OCI-LY3 (cell line): ENCODE results near the gene BACH2.

Experiments
- H2AFZ ChIP-seq: fragments of 200-600, 300-600 bp; shearing (Covaris generic); 2 replicates; pipeline ENCODE4 v1.6.0; 2014; ENCODE audit warnings: antibody characterized with exemption, low read depth, low read length
- H3K27ac ChIP-seq: fragments of 200-600, 300-600 bp; sonication (generic); 2 replicates; pipeline ENCODE4 v1.5.1; 2014; ENCODE audit warnings: mild to moderate bottlenecking, low read length, moderate library complexity, mixed read lengths
- H3K27me3 ChIP-seq: fragments of 200-600, 300-600 bp; sonication (generic); 2 replicates; pipeline ENCODE4 v1.6.1; 2014; ENCODE audit warnings: low read depth, low read length, mixed read lengths
- H3K36me3 ChIP-seq: fragments of 200-600, 300-600 bp; sonication (generic); replicated peaks from 2 replicates; pipeline ENCODE3; 2014; ENCODE audit warnings: low read depth, low read length, mixed read lengths
- H3K4me1 ChIP-seq: fragments of 300-600, 200-600 bp; sonication (generic); 2 replicates; pipeline ENCODE4 v1.6.1; 2014; ENCODE audit warnings: low read length, mixed read lengths
- H3K4me2 ChIP-seq: fragments of 200-600, 300-600 bp; sonication (generic); 2 replicates; pipeline ENCODE4 v1.6.1; 2014; ENCODE audit warnings: low read length, mixed read lengths
- H3K4me3 ChIP-seq: fragments of 300-600, 200-600 bp; sonication (generic); 2 replicates; pipeline ENCODE4 v1.5.1; 2014; ENCODE audit warnings: antibody characterized with exemption, mild to moderate bottlenecking, low read length, moderate library complexity
- H3K79me2 ChIP-seq: fragments of 300-600, 200-600 bp; shearing (Covaris generic); 2 replicates; pipeline ENCODE4 v1.6.1; 2014; ENCODE audit warnings: mild to moderate bottlenecking, low read length, mixed read lengths
- H3K9ac ChIP-seq: fragments of 300-600, 200-600 bp; shearing (Covaris generic); 2 replicates; pipeline ENCODE4 v1.6.0; 2014; ENCODE audit warnings: mild to moderate bottlenecking, low read length, moderate library complexity
- H3K9me3 ChIP-seq: fragments of 200-600, 300-600 bp; shearing (Covaris generic); 2 replicates; pipeline ENCODE4 v1.6.1; 2014; ENCODE audit warnings: low read length, mixed read lengths; ENCODE audit not compliant: insufficient read depth
- H4K20me1 ChIP-seq: fragments of 200-600, 300-600 bp; sonication (generic); 2 replicates; pipeline ENCODE4 v1.6.1; 2016; ENCODE audit warnings: low read length, mixed read lengths; ENCODE audit not compliant: insufficient read depth
- EZH2phosphoT487 ChIP-seq: fragments of 200-600 bp; shearing (Covaris generic); IDR thresholded peaks from 2 replicates; pipeline ENCODE4 v1.6.1; 2018; ENCODE audit warnings: antibody characterized with exemption, mixed run types, low read depth
- TF ChIP-seq, protein P1 (sequence below): fragments of 200-600, 300-600 bp; sonication (generic); IDR thresholded peaks from 2 replicates; pipeline ENCODE4 v1.5.1; 2014; ENCODE audit warnings: antibody characterized with exemption, low read length, low read depth

The BACH2 gene

GRCh38 chr6:89986650-89987074 is 310.0 kb downstream of the BACH2 start:
- H3K27me3 ChIP-seq = peaks cover 33% of the 10 kb centered on the region
- no peak overlapping the region for H3K9ac ChIP-seq
- H3K79me2 ChIP-seq = no peaks in the 10 kb centered on the region
- no peaks in the 10 kb centered on the region for H3K9me3 ChIP-seq
- no peaks in the 10 kb centered on the region for H4K20me1 ChIP-seq
- no peak overlapping the region for H3K27ac ChIP-seq
- H3K36me3 ChIP-seq = no peaks in the 10 kb centered on the region
- H3K4me3 ChIP-seq = no peak overlapping the region
- no peak overlapping the region for H3K4me2 ChIP-seq
- no peaks in the 10 kb centered on the region for H3K4me1 ChIP-seq
- TF ChIP-seq EZH2phosphoT487 = no peak
- TF ChIP-seq, protein P1, sequence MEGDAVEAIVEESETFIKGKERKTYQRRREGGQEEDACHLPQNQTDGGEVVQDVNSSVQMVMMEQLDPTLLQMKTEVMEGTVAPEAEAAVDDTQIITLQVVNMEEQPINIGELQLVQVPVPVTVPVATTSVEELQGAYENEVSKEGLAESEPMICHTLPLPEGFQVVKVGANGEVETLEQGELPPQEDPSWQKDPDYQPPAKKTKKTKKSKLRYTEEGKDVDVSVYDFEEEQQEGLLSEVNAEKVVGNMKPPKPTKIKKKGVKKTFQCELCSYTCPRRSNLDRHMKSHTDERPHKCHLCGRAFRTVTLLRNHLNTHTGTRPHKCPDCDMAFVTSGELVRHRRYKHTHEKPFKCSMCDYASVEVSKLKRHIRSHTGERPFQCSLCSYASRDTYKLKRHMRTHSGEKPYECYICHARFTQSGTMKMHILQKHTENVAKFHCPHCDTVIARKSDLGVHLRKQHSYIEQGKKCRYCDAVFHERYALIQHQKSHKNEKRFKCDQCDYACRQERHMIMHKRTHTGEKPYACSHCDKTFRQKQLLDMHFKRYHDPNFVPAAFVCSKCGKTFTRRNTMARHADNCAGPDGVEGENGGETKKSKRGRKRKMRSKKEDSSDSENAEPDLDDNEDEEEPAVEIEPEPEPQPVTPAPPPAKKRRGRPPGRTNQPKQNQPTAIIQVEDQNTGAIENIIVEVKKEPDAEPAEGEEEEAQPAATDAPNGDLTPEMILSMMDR = no peak
- no peak overlapping the region for H2AFZ ChIP-seq

DNA sequence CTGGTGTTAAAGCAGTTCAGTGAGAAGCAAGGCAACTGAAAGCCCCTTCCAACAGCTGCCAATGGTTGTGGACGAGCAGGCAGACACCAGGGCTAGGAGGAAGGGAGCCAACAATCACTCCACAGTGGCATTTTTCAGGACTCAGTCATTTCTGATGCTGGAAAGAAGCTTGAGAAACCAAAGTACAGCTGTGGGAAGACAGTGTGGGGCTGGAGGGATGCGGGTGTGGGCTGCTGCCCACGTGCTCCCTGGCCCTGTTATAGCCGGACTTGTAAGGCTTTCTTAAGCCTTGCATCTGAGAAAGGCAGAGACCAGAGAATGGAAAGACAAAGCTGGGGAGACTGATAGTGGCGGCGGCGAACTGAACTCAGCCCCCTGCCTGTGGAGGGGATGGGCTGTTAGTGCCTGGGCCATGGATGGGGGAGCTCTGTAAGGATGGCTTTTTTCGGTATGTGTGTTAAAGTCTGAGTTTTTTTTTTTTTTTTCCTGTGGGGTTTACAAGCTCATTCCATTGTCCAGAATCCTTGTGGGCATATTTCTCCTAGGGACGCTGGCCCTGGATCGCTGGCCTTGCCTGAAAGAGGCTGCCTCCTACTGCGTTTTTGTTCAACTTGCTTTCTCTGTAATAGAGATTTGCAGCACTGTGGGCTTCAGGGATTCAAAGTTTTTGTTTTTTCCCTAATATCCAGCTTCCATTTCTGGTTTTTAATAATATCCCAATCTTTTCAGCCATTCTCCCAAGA is 310.7 kb downstream of the BACH2 start:
- Histone ChIP-seq H3K4me1 (no peaks in the 10 kb centered on the region), H3K27me3 (peaks cover 33% of the 10 kb centered on the region), H3K36me3 (no peaks in the 10 kb centered on the region), H3K27ac (no peak overlapping the region), H3K9ac (no peak overlapping the region), H3K4me3 (no peak overlapping the region), H3K9me3 (no peaks in the 10 kb centered on the region), H4K20me1 (no peaks in the 10 kb centered on the region), H3K4me2 (no peak overlapping the region), H3K79me2 (no peaks in the 10 kb centered on the region), H2AFZ (no peak overlapping the region)
- TF ChIP-seq EZH2phosphoT487 = no peak
- TF ChIP-seq, protein P1 = no peak

- Histone ChIP-seq H3K9me3 (no peaks in the 10 kb centered on the region), H3K4me3 (no peak overlapping the region), H2AFZ (no peak overlapping the region), H3K4me1 (no peaks in the 10 kb centered on the region), H3K36me3 (no peaks in the 10 kb centered on the region), H3K27me3 (peaks cover 33% of the 10 kb centered on the region), H3K9ac (no peak overlapping the region), H3K4me2 (no peak overlapping the region), H3K79me2 (no peaks in the 10 kb centered on the region), H3K27ac (no peak overlapping the region), H4K20me1 (no peaks in the 10 kb centered on the region)
- TF ChIP-seq, protein P1 = no peak
- no peak for TF ChIP-seq EZH2phosphoT487
These were observed 311.5 kb downstream of the BACH2 start for GRCh38 chr6:89984926-89985750.

- H3K27me3 ChIP-seq = peaks cover 47% of the 10 kb centered on the region
- no peak overlapping the region for H2AFZ ChIP-seq
- H3K4me1 ChIP-seq = no peaks in the 10 kb centered on the region
- H3K4me3 ChIP-seq = no peak overlapping the region
- H3K79me2 ChIP-seq = no peaks in the 10 kb centered on the region
- no peak overlapping the region for H3K9ac ChIP-seq
- no peaks in the 10 kb centered on the region for H4K20me1 ChIP-seq
- no peak overlapping the region for H3K4me2 ChIP-seq
- no peaks in the 10 kb centered on the region for H3K9me3 ChIP-seq
- H3K36me3 ChIP-seq = no peaks in the 10 kb centered on the region
- TF ChIP-seq EZH2phosphoT487 = no peak
- TF ChIP-seq, protein P1 = no peak
- no peak overlapping the region for H3K27ac ChIP-seq
These were observed 316.3 kb downstream of the BACH2 start for GRCh38 chr6:89980353-89980752.
